ENCODE measurements around the gene TMEM43.

- TF ChIP-seq CTCF (IDR thresholded peaks at IDR 0.05; ENCODE audit: low read depth, low read length) (no peak), POLR2A (IDR thresholded peaks at IDR 0.05; ENCODE audit: extremely low read depth, insufficient read length) (no peak), MYC (IDR thresholded peaks at IDR 0.05; ENCODE audit: low read depth, low read length) (no peak)
These were observed 6.2 kb upstream of the TMEM43 start for GRCh38 chr3:14118400-14119381.

Data from NB4 (cell line).